Transverse colon (tissue), 3 donors: ENCODE results near the gene DNMT3L.
"Not testable (repeated sequence)": the region's sequence is repeated elsewhere in the genome, so short reads cannot be mapped to it uniquely, and the experiment has no call there.

Source experiments
- EP300 ChIP-seq: sonication (generic); formaldehyde crosslinking; IDR thresholded peaks from one replicate; pipeline ENCODE4 v1.6.1; 2017; ENCODE audit warnings: antibody characterized with exemption, low read depth
- POLR2A ChIP-seq: fragments of 450-650 bp; IDR thresholded peaks from one replicate; pipeline ENCODE4 v1.6.1; 2016; ENCODE audit warnings: antibody characterized with exemption, mild to moderate bottlenecking, moderate library complexity
- TF ChIP-seq, protein P1 (sequence below), 5 experiments: fragments of 200-600 bp in 3 of 5; fragments of 450-650 bp in 2 of 5; sonication (generic) in 3 of 5; IDR thresholded peaks; 1 replicate in 2 of 5; 2 replicates in 3 of 5; pipeline ENCODE4 v1.5.1; 2016 to 2017; ENCODE audit warnings: antibody characterized with exemption in 5 of 5, inconsistent platforms in 3 of 5, mild to moderate bottlenecking in 2 of 5, moderate library complexity in 1 of 5

DNA sequence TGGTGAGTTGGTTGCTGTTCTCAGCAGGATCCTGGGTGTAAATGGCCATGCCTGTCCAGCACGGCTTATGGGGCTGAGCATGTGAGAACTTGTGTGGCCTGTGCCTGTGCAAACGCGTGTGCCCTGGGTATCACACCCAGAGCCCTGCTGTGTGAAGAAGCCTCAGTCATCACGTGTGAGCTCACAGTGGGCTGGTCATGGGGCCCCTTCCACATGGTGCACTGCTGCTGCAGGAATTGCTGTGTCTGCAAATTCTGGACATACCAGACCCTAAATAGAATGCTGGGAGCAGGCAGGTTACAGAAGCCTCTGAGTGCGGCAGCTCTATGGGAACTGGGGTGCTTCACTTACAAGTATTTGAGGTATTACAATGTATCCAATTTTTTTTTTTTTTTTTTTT lies 38.4 kb downstream of the DNMT3L start:
- not testable (repeated sequence) for TF ChIP-seq POLR2A, EP300
- TF ChIP-seq, protein P1, sequence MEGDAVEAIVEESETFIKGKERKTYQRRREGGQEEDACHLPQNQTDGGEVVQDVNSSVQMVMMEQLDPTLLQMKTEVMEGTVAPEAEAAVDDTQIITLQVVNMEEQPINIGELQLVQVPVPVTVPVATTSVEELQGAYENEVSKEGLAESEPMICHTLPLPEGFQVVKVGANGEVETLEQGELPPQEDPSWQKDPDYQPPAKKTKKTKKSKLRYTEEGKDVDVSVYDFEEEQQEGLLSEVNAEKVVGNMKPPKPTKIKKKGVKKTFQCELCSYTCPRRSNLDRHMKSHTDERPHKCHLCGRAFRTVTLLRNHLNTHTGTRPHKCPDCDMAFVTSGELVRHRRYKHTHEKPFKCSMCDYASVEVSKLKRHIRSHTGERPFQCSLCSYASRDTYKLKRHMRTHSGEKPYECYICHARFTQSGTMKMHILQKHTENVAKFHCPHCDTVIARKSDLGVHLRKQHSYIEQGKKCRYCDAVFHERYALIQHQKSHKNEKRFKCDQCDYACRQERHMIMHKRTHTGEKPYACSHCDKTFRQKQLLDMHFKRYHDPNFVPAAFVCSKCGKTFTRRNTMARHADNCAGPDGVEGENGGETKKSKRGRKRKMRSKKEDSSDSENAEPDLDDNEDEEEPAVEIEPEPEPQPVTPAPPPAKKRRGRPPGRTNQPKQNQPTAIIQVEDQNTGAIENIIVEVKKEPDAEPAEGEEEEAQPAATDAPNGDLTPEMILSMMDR (IDR thresholded peaks at IDR 0.05), result not testable (repeated sequence)
